HepG2 (cell line): Measurements from ENCODE around the gene REPIN1. TPM values are rescaled to one million over a fixed set of nuclear protein-coding genes. Genes with fewer than 3 reads are reported as not detected.

ENCODE experiments used
- CAMTA2 ChIP-seq: sonication (generic); formaldehyde crosslinking; IDR thresholded peaks from 2 replicates; pipeline ENCODE4 v1.4.0; 2020; ENCODE audit warnings: mild to moderate bottlenecking, missing genetic modification reagents, borderline replicate concordance
- CEBPZ ChIP-seq: IDR thresholded peaks from 2 replicates; pipeline ENCODE4 v1.6.1; 2012; ENCODE audit warnings: low read length, improper control_type of control experiment
- FUBP1 ChIP-seq: sonication (generic); formaldehyde crosslinking; IDR thresholded peaks from 2 replicates; pipeline ENCODE4 v1.5.1; 2020; ENCODE audit warnings: missing genetic modification reagents, mild to moderate bottlenecking, borderline replicate concordance
- HNRNPH1 ChIP-seq: fragments of 200-400 bp; formaldehyde crosslinking; optimal IDR thresholded peaks from 2 replicates; pipeline ENCODE3; 2017; ENCODE audit warnings: mild to moderate bottlenecking, low read depth, low read length
- HNRNPUL1 ChIP-seq: fragments of 200-400 bp; formaldehyde crosslinking; IDR thresholded peaks from 2 replicates; pipeline ENCODE4 v1.6.1; 2017; ENCODE audit warnings: low read depth, mild to moderate bottlenecking, low read length, moderate library complexity
- KAT8 ChIP-seq: IDR thresholded peaks from 2 replicates; pipeline ENCODE4 v1.6.1; 2016; ENCODE audit warnings: missing genetic modification reagents, missing compliant biosample characterization
- KLF9 ChIP-seq: IDR thresholded peaks from 2 replicates; pipeline ENCODE4 v1.6.1; 2016; ENCODE audit warnings: low read depth
- MTF2 ChIP-seq: sonication (generic); formaldehyde crosslinking; IDR thresholded peaks from 2 replicates; pipeline ENCODE4 v1.5.0; 2020; ENCODE audit warnings: missing genetic modification reagents, borderline replicate concordance
- MXD4 ChIP-seq: IDR thresholded peaks from 2 replicates; pipeline ENCODE4 v1.6.1; 2016; ENCODE audit warnings: mild to moderate bottlenecking, missing biosample characterization, missing genetic modification reagents
- POGK ChIP-seq: sonication (generic); formaldehyde crosslinking; conservative IDR thresholded peaks from 2 replicates; pipeline ENCODE4 v1.8.0; 2022; ENCODE audit warnings: mild to moderate bottlenecking, moderate library complexity, missing genetic modification reagents
- RBM22 ChIP-seq: fragments of 200-400 bp; formaldehyde crosslinking; optimal IDR thresholded peaks from 2 replicates; pipeline ENCODE3; 2017; ENCODE audit warnings: mild to moderate bottlenecking, low read length, moderate library complexity
- RFX5 ChIP-seq: IDR thresholded peaks from 2 replicates; pipeline ENCODE4 v1.6.1; 2011; ENCODE audit warnings: low read depth, low read length, improper control_type of control experiment
- SOX5 ChIP-seq: IDR thresholded peaks from 2 replicates; pipeline ENCODE4 v1.6.1; 2016; ENCODE audit warnings: borderline replicate concordance
- TARDBP ChIP-seq: sonication (generic); formaldehyde crosslinking; IDR thresholded peaks from 2 replicates; pipeline ENCODE4 v1.8.0; 2022; ENCODE audit warnings: mild to moderate bottlenecking, missing genetic modification reagents
- ZNF275 ChIP-seq: sonication (generic); formaldehyde crosslinking; IDR thresholded peaks from 2 replicates; pipeline ENCODE4 v1.8.0; 2022; ENCODE audit warnings: missing genetic modification reagents, mild to moderate bottlenecking, inconsistent platforms, borderline replicate concordance
- ZNF317 ChIP-seq: sonication (generic); formaldehyde crosslinking; IDR thresholded peaks from 2 replicates; pipeline ENCODE4 v1.5.0; 2020; ENCODE audit warnings: mild to moderate bottlenecking, missing genetic modification reagents
- ZZZ3 ChIP-seq: sonication (generic); formaldehyde crosslinking; IDR thresholded peaks from 2 replicates; pipeline ENCODE4 v1.4.0; 2020; ENCODE audit warnings: missing genetic modification reagents, mild to moderate bottlenecking, borderline replicate concordance
- polyA plus RNA-seq, 8 experiments: library from polyadenylated mRNA; depleted of rRNA in 3 of 8; stranded (reverse) in 7 of 8; unstranded in 1 of 8; fragments of >200 nt; fragmentation: Illumina TruSeq in 4 of 8; extraction: Trizol in 4 of 8; gene quantifications; 2 replicates each; pipeline versions ENCODE4 v1.2.1 to v1.2.3, GENCODE V29; 2011 to 2016; ENCODE audit warnings: low read depth in 4 of 8, missing spikeins in 1 of 8, mixed read lengths in 1 of 8; ENCODE audit not compliant: insufficient read depth in 1 of 8
- total RNA-seq, 5 experiments: library from RNA; depleted of rRNA; stranded (reverse); fragments of >200 nt; fragmentation: Illumina TruSeq; extraction: Trizol; gene quantifications; 2 replicates each; pipeline ENCODE4 v1.2.3, GENCODE V29; 2016; ENCODE audit warnings: low read depth in 1 of 5
- TF ChIP-seq, protein P1 (sequence below): sonication (generic); formaldehyde crosslinking; IDR thresholded peaks from 2 replicates; pipeline ENCODE4 v1.8.1; 2023; ENCODE audit warnings: mild to moderate bottlenecking, missing genetic modification reagents, borderline replicate concordance
- TF ChIP-seq, protein P2 (sequence below): sonication (generic); formaldehyde crosslinking; conservative IDR thresholded peaks from 2 replicates; pipeline ENCODE4 v1.8.0; 2022; ENCODE audit warnings: low read depth, missing genetic modification reagents

Gene REPIN1
- total and polyA plus RNA-seq, 2 of the 13 experiments (the other 11 are each of a cell fraction or from before 2014, with no cell fraction given): 69.9 to 108 TPM

- TF ChIP-seq KAT8 (CRISPR knock-in tag) (peak; percentile 35; the same call in 1 of the 2 replicates), CAMTA2 (CRISPR knock-in tag) (no peak), ZNF275 (CRISPR knock-in tag) (no peak), ZNF317 (CRISPR knock-in tag) (no peak), HNRNPUL1 (no peak), MTF2 (CRISPR knock-in tag) (no peak), ZZZ3 (no peak), POGK (CRISPR knock-in tag) (peak; percentile 78; the same call in 1 of the 2 replicates), TARDBP (no peak; the same call in 1 of the 2 replicates), FUBP1 (CRISPR knock-in tag) (no peak), MXD4 (CRISPR knock-in tag) (no peak), SOX5 (peak; percentile 75), RFX5 (peak; percentile 50; the same call in 1 of the 2 replicates), RBM22 (peak; percentile 70), KLF9 (no peak), HNRNPH1 (peak; percentile 35), CEBPZ (no peak)
- TF ChIP-seq, protein P1, sequence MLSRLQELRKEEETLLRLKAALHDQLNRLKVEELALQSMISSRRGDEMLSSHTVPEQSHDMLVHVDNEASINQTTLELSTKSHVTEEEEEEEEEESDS: no peak
- TF ChIP-seq, protein P2, sequence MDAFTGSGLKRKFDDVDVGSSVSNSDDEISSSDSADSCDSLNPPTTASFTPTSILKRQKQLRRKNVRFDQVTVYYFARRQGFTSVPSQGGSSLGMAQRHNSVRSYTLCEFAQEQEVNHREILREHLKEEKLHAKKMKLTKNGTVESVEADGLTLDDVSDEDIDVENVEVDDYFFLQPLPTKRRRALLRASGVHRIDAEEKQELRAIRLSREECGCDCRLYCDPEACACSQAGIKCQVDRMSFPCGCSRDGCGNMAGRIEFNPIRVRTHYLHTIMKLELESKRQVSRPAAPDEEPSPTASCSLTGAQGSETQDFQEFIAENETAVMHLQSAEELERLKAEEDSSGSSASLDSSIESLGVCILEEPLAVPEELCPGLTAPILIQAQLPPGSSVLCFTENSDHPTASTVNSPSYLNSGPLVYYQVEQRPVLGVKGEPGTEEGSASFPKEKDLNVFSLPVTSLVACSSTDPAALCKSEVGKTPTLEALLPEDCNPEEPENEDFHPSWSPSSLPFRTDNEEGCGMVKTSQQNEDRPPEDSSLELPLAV (CRISPR knock-in tag): no peak
Observed at GRCh38 chr7:150383710-150384397, 15.2 kb downstream of the REPIN1 start (continued).
